Measurements from ENCODE around the gene IQCH. TPM values are rescaled to one million over a fixed set of nuclear protein-coding genes. Genes with fewer than 3 reads are reported as not detected.

The IQCH gene
- total RNA-seq, 1 experiment from 2014 or later, result 1.1 TPM

GRCh38 chr15:67307156-67307555 lies 52.6 kb downstream of the IQCH start:
- H2BK12ac ChIP-seq (ENCODE audit: insufficient read length, low read depth, low read length), result no peak overlapping the region
- no peak overlapping the region for H3K4ac ChIP-seq (ENCODE audit: low read depth, low read length)
- no peaks in the 10 kb centered on the region for H4K20me1 ChIP-seq (ENCODE audit: control insufficient read depth, insufficient read depth, insufficient read length)
- H3K23me2 ChIP-seq (ENCODE audit: insufficient read length, low read depth, low read length, poor library complexity, severe bottlenecking), result no peaks in the 10 kb centered on the region
- no peak overlapping the region for H2BK15ac ChIP-seq (ENCODE audit: low read depth, low read length)
- DNase-seq, result no peak
- no peak overlapping the region for H3K9ac ChIP-seq (ENCODE audit: extremely low read depth, insufficient read length, low read length)
- Mint-ChIP-seq H3K27ac (no peak overlapping the region), H3K27me3 (ENCODE audit: low read depth) (no peaks in the 10 kb centered on the region), H3K4me3 (no peak overlapping the region), H3K9me3 (no peaks in the 10 kb centered on the region), H3K36me3 (ENCODE audit: insufficient read depth in 1 of 3, low read depth in 3 of 3) (no peaks in the 10 kb centered on the region), H3K4me1 (peaks cover 0 to 4% of the 10 kb centered on the region in 2 experiments; a peak in 2 of 4 replicates)
- TF ChIP-seq CTCF (conservative IDR thresholded peaks at IDR 0.05), result no peak
- no peak overlapping the region for H3K23ac ChIP-seq (ENCODE audit: insufficient read length, low read depth, low read length)
- no peak overlapping the region for H2BK20ac ChIP-seq (ENCODE audit: low read depth, low read length, poor library complexity, severe bottlenecking)
- no peak overlapping the region for H2BK120ac ChIP-seq (ENCODE audit: low read depth, low read length, poor library complexity, severe bottlenecking)
- no peak overlapping the region for H3K14ac ChIP-seq (ENCODE audit: insufficient read depth, low read length)
- H3T11ph ChIP-seq (ENCODE audit: low read length), result no peak overlapping the region
- H3K9me3 ChIP-seq (ENCODE audit: control insufficient read depth, low read depth, low read length), result no peaks in the 10 kb centered on the region
- no peak overlapping the region for H2BK5ac ChIP-seq (ENCODE audit: insufficient read length, low read length)
- WGBS (ENCODE audit: extremely low coverage, insufficient read length, low lambda C conversion rate), result no CpG with 5 or more reads among the region's 1 CpG
- no peaks in the 10 kb centered on the region for H3K79me1 ChIP-seq (ENCODE audit: insufficient read depth, low read depth, low read length, poor library complexity, severe bottlenecking)
- H3K4me1 ChIP-seq (ENCODE audit: insufficient read depth, low read length), result no peaks in the 10 kb centered on the region
- no peaks in the 10 kb centered on the region for H3K27me3 ChIP-seq (ENCODE audit: insufficient read depth, low read length)
- no peak overlapping the region for H3K27ac ChIP-seq (ENCODE audit: insufficient read length, low read depth, low read length)
- no peaks in the 10 kb centered on the region for H3K79me2 ChIP-seq (ENCODE audit: insufficient read depth, low read length)
- no peak overlapping the region for H2AK5ac ChIP-seq (ENCODE audit: insufficient read length, low read length)
- no peak overlapping the region for H4K91ac ChIP-seq (ENCODE audit: insufficient read length, low read depth, low read length)
- no peak overlapping the region for H4K8ac ChIP-seq (replicated peaks; ENCODE audit: insufficient read length, low read depth, low read length)
- no peak overlapping the region for H3K56ac ChIP-seq (ENCODE audit: insufficient read length, low read depth, low read length)
- H4K5ac ChIP-seq (ENCODE audit: insufficient read length, low read depth, low read length), result no peak overlapping the region
- H2AFZ ChIP-seq (ENCODE audit: low read length), result no peak overlapping the region
- no peak overlapping the region for H3K18ac ChIP-seq (ENCODE audit: insufficient read length, low read depth, low read length)
- no peak overlapping the region for H3K4me2 ChIP-seq (ENCODE audit: insufficient read depth, insufficient read length, low read length)

All from H9 (cell line).